HG03060 (cell line): Measurements from ENCODE around the gene BNC2.

Experiments
- ATAC-seq: cut with Tn5 transposase; IDR thresholded peaks from one replicate; pipeline ENCODE4 v1.9.1; 2021; ENCODE audit warnings: low read depth, moderate number of reproducible peaks; ENCODE audit not compliant: unreplicated experiment

Gene BNC2

GRCh38 chr9:16652582-16652981 is 217.9 kb downstream of the BNC2 start:
- ATAC-seq, result no peak

GRCh38 chr9:16651446-16651964 is 219.0 kb downstream of the BNC2 start:
- no peak for ATAC-seq

GRCh38 chr9:16645970-16646369 is 224.5 kb downstream of the BNC2 start:
- no peak for ATAC-seq

GRCh38 chr9:16642421-16643109 is 227.9 kb downstream of the BNC2 start:
- ATAC-seq, result no peak

- no peak for ATAC-seq
These were observed 229.8 kb downstream of the BNC2 start for GRCh38 chr9:16640649-16641048.

GRCh38 chr9:16639644-16640043 is 230.8 kb downstream of the BNC2 start:
- ATAC-seq, result no peak

- ATAC-seq, result no peak
These were observed 232.6 kb downstream of the BNC2 start for GRCh38 chr9:16637911-16638310.

- no peak for ATAC-seq
These were observed 233.3 kb downstream of the BNC2 start for GRCh38 chr9:16637218-16637617.

GRCh38 chr9:16633794-16634193 is 236.7 kb downstream of the BNC2 start:
- no peak for ATAC-seq

DNA sequence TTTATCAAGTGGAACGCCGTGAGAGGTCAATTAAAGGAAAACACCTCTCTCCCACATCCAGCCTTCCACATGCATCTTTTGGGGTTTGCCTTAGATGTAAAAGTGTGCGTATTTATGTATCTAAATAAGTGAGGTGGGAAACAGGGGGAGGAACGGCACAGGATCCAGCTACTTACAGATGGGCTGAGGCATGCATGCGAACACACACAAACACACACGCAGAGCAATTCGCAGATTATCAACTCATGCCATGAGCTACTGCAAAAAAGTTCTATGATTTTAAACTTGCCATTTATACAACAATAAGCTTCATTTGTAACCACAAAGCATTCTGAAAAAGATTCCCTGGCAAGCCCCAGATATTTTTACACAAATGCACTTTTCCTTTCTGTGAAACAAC is 242.1 kb downstream of the BNC2 start:
- ATAC-seq, result no peak

DNA sequence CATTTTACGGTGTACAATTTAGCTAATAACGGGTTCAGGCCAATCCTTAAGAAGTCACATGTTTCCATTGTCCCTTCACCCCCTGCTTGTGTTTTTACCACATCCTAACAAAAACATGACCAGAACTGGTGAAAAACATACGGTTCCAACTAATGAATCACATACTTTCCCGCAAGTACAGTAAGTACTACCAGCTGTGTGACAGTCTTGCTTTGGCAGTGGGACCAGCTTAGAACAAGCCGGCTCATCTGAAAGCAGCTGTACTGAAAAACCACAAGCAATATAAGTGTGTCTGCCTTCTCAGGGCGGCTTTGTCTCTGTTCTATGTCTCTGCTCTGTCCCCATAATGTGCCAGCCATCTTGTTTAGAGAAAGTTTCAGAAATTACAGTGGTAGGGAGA is 242.5 kb downstream of the BNC2 start:
- ATAC-seq, result no peak

DNA sequence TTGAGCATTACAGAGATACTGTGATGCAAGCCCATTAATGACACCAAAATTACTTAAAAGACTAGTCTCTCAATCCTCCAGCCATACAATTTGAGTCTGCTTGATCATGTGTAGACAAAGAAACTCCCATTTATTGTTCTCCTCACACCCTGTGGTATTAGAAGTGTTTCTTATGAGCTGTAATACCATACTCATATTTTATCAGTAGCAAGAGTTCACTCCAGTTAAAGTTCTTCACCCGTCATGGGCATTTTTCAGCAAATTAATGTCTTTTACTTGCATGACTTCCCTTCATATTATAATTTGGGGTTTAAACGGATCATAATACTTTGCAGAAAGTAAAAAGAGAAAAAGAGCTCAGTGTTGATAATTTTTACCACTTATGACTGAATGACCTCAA is 242.9 kb downstream of the BNC2 start:
- ATAC-seq, result no peak

GRCh38 chr9:16626577-16627130 is 243.8 kb downstream of the BNC2 start:
- no peak for ATAC-seq

GRCh38 chr9:16625811-16626210 is 244.7 kb downstream of the BNC2 start:
- ATAC-seq, result no peak

DNA sequence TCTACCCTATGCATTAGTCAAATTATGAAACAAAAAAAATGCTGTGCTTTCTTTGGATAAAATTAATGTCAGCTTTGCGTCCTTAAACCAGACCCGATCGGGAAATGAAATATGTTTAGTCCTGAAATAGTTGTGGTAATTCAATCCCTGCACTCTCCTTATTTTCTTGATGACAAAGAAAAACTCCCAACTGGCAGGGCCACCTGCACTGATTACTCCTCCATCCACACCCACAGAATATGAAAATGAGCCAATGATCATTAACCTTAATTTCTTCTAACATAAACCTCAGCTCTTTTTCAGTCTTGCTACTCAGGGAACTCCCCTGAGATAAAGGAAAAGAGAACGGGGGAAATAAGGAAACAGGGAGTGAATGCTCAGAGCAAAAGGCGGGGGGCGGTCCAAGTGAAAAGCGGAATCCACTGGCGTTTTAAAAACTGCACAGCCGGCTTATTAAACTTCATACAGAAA is 245.3 kb downstream of the BNC2 start:
- ATAC-seq, result no peak

GRCh38 chr9:16624744-16625117 is 245.7 kb downstream of the BNC2 start:
- ATAC-seq, result no peak

DNA sequence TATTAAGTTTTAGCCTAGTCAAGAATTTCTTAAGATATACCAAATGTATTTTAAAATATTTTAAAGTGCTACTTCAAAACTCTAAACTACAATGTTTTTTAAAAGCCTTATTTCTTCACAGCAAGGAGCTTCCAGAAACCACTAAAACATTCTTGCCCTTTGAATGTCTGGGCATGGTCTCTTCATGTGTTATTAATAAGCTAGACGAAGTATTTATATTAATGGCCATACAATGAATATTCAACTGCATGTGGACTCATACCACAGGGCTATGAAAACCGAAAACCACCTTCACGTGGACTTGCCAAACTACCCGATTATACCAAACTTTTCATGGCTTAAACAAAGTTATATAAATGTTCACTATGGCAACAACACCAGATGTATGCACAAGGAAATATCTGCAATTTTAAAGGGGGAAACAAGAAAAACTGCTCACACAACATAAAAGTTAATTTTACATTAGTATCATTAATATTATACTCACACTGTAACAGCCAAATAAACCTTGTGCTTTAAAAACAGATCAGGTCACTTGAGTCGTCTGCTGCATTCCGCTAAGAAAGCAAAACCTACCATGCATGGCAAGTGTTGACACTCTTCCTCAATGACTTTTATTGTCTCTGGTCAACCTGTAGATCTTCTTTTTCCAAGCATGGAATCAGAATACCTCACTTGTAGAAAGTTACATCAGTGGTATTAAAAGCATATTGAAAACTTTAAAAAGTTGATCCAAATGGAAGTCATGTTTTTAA is 246.3 kb downstream of the BNC2 start:
- no peak for ATAC-seq

- ATAC-seq, result no peak
These were observed 247.9 kb downstream of the BNC2 start for GRCh38 chr9:16622541-16622940.

DNA sequence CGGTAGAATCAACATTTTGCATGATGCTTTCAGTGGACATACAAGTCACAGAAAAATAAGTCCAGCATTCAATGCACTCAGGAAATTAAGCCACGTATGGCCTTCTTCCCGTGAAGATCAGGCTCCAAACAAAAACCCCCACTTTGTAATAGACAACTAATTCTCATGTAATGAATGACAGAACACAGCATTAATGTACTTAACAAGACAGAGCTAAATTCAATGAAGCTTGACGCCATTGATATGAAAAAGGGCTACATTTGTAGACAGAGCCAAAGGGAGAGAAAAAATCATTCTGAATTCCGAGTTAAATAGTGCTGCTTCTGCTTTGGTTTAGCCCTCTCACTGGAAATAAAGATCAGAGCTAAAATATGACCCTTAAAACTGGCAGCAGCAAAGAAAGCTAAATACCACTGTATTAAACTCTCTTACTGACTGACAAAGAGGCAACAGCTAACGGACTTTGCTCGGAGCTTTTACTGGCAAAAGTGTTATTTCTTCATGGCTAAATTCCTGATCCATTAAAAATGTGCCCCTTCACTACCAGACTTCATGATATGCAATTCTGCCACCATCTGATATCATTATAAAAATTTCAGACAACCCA is 250.5 kb downstream of the BNC2 start:
- ATAC-seq, result no peak

GRCh38 chr9:16619402-16619801 is 251.1 kb downstream of the BNC2 start:
- ATAC-seq, result no peak

GRCh38 chr9:16618524-16618923 is 251.9 kb downstream of the BNC2 start:
- no peak for ATAC-seq
